Neuron (in vitro differentiated cells): ENCODE measurements around the gene PPIP5K2.

Source experiments
- H2AFZ ChIP-seq: one replicate; pipeline ENCODE4 v1.6.1; 2013; ENCODE audit warnings: low read depth, mild to moderate bottlenecking, inconsistent platforms, low read length, moderate library complexity
- H3K27me3 ChIP-seq: one replicate; pipeline ENCODE4 v1.6.1; 2013; ENCODE audit warnings: low read length; ENCODE audit not compliant: insufficient read depth
- H3K36me3 ChIP-seq: one replicate; pipeline ENCODE4 v1.6.1; 2013; ENCODE audit warnings: low read length; ENCODE audit not compliant: insufficient read depth
- H3K4me1 ChIP-seq: one replicate; pipeline ENCODE4 v1.6.1; 2013; ENCODE audit warnings: low read length; ENCODE audit not compliant: insufficient read depth
- H3K4me3 ChIP-seq: 2 replicates; pipeline ENCODE4 v1.5.1; 2013; ENCODE audit warnings: mild to moderate bottlenecking, low read length, moderate library complexity
- H3K9me3 ChIP-seq: one replicate; pipeline ENCODE4 v1.6.1; 2013; ENCODE audit warnings: low read length

The PPIP5K2 gene

DNA sequence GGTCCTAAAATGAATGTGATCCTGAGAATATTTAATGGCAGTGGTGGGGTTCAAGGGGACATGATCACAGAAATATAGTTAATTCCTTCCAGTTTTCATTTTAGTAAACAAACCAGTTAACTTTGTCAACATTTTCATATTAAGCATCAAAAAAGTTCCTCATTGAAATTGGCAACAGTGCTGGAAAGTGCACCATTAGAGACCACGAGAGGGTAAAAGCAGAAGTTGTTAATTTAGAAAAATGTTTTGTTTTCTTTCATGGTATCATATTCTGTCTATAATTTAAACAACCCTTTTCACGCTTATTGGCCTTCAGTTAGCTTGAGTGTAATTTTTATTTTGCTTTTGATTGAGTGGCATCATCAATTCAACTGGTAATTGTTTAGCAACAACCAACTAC is 12.0 kb upstream of the PPIP5K2 start:
- Histone ChIP-seq H3K4me1 (no peaks in the 10 kb centered on the region), H3K4me3 (no peak overlapping the region), H3K27me3 (no peaks in the 10 kb centered on the region), H3K36me3 (peaks cover 17% of the 10 kb centered on the region), H2AFZ (no peak overlapping the region), H3K9me3 (no peaks in the 10 kb centered on the region)

GRCh38 chr5:103109277-103109676 is 10.8 kb upstream of the PPIP5K2 start:
- H3K4me3 ChIP-seq: no peak overlapping the region
- H3K9me3 ChIP-seq: no peaks in the 10 kb centered on the region
- no peaks in the 10 kb centered on the region for H3K4me1 ChIP-seq
- no peak overlapping the region for H2AFZ ChIP-seq
- no peaks in the 10 kb centered on the region for H3K27me3 ChIP-seq
- H3K36me3 ChIP-seq: peaks cover 10% of the 10 kb centered on the region

- Histone ChIP-seq H2AFZ (no peak overlapping the region), H3K4me3 (no peak overlapping the region), H3K27me3 (no peaks in the 10 kb centered on the region), H3K9me3 (no peaks in the 10 kb centered on the region), H3K4me1 (no peaks in the 10 kb centered on the region), H3K36me3 (peaks cover 6% of the 10 kb centered on the region)
Measured at GRCh38 chr5:103110403-103110802, 9.7 kb upstream of the PPIP5K2 start.

DNA sequence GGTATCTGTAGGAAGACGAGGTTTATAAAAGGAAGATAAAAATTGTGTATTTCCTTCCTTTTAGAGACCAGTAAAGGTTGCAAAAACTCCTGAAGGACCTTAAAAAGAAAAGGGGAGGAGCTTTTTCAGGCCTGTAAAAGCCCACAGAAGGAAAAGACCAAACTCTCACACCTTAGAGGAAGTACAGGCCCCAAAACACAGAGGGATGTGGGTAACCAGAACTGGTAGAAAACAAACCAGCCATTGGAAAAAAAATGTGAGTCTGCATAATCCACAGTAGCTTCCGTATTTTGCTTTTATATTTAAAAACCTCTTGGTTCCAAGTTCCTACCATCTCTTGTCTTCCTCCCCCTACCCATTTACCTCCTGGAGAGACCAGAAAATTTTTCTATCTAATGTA is 8.6 kb upstream of the PPIP5K2 start:
- Histone ChIP-seq H3K27me3 (no peaks in the 10 kb centered on the region), H3K9me3 (no peaks in the 10 kb centered on the region), H3K4me3 (no peak overlapping the region), H3K36me3 (peaks cover 6% of the 10 kb centered on the region), H2AFZ (no peak overlapping the region), H3K4me1 (no peaks in the 10 kb centered on the region)

DNA sequence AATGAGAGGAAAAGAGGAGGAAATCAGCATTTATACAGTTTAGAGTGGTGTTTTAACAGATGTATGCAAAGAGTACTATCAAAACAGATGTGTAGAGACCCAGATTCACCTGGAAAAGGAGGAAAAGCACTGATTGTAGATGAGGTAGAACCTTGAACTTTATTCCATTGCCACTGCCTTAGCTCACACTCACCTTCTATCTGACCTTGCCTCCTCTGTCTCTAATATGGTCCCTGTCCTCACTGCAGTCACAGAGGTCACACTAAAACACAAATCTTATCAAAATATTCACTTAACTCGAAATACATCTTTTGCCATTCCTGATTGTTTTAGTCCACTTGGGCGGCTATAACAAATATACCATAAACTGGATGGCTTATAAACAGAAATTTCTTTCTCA is 7.2 kb upstream of the PPIP5K2 start:
- no peak overlapping the region for H3K4me3 ChIP-seq
- no peak overlapping the region for H2AFZ ChIP-seq
- H3K27me3 ChIP-seq: no peaks in the 10 kb centered on the region
- peaks cover 3% of the 10 kb centered on the region for H3K36me3 ChIP-seq
- no peaks in the 10 kb centered on the region for H3K9me3 ChIP-seq
- H3K4me1 ChIP-seq: peaks cover 3% of the 10 kb centered on the region

GRCh38 chr5:103114440-103114839 is 5.7 kb upstream of the PPIP5K2 start:
- Histone ChIP-seq H3K4me3 (no peak overlapping the region), H3K36me3 (no peaks in the 10 kb centered on the region), H3K9me3 (no peaks in the 10 kb centered on the region), H3K4me1 (peaks cover 10% of the 10 kb centered on the region), H3K27me3 (no peaks in the 10 kb centered on the region), H2AFZ (no peak overlapping the region)

- no peaks in the 10 kb centered on the region for H3K9me3 ChIP-seq
- no peaks in the 10 kb centered on the region for H3K27me3 ChIP-seq
- no peak overlapping the region for H3K4me3 ChIP-seq
Measured at GRCh38 chr5:103117471-103117991, 2.6 kb upstream of the PPIP5K2 start.

GRCh38 chr5:103119070-103119764 is 884 bp upstream of the PPIP5K2 start:
- Histone ChIP-seq H3K27me3 (no peaks in the 10 kb centered on the region), H3K36me3 (peaks cover 3% of the 10 kb centered on the region), H2AFZ (peak overlapping the region; percentile 73)

More at GRCh38 chr5:103117471-103117991, 2.6 kb upstream of the PPIP5K2 start:
- H2AFZ ChIP-seq: no peak overlapping the region
- peaks cover 19% of the 10 kb centered on the region for H3K4me1 ChIP-seq
- H3K36me3 ChIP-seq: no peaks in the 10 kb centered on the region

DNA sequence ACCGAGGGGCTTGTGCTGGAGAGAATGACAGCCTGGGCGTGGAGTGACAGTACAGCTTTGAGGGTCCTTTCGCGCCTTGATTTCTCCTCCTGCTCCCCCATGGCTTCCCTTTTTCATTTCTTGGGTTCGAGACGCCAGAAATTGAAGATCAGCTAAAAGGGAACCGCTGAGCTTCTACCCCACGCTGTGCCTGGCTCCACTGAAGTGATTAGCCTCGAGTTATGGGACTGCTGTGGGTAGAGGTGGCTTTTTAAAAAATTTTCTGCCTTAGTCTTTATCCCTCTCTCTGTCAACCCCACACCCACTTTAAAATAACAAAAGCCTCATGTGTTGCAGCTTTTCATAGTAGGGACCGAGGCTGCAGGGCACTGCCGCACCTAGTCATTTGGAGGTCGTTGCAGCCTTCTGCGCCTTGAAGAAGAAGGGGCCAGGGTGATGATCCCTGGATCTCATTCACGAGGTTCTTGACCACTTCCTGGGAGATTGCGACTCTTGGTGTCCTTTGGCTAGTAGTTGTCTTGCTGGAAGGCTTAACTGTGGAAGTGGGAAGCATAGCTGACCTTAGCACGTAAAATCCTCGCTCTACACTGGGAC is 603 bp downstream of the PPIP5K2 start:
- Histone ChIP-seq H3K4me1 (peaks cover 23% of the 10 kb centered on the region), H3K36me3 (peaks cover 3% of the 10 kb centered on the region), H3K9me3 (no peaks in the 10 kb centered on the region), H2AFZ (peak overlapping the region; percentile 33), H3K27me3 (no peaks in the 10 kb centered on the region), H3K4me3 (peak overlapping the region; percentile 80)

More at GRCh38 chr5:103119070-103119764, 884 bp upstream of the PPIP5K2 start:
- no peaks in the 10 kb centered on the region for H3K9me3 ChIP-seq
- H3K4me3 ChIP-seq: peak overlapping the region; percentile 80
- peaks cover 23% of the 10 kb centered on the region for H3K4me1 ChIP-seq

DNA sequence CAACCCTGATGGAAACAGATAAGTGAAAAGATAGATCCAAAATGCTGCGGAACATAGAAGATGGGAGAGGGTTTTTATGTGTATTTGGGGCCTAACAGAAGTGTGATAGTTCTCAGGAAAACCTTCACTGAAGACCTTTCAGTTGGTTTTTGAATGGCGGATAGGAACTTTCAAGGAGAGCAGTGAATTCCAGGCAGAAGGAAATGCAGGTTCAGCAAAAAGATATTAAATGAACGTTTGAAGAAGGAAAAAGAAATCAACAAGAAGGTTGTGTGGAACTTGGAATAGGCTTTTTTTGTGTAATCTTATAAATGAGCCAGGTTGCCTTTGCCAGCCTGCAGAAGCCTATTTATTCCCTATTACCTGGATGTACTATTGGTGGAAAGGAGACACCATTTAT is 2.1 kb downstream of the PPIP5K2 start:
- Histone ChIP-seq H3K27me3 (no peaks in the 10 kb centered on the region), H3K9me3 (no peaks in the 10 kb centered on the region), H3K4me3 (peak overlapping the region; percentile 80), H3K4me1 (peaks cover 23% of the 10 kb centered on the region), H2AFZ (no peak overlapping the region), H3K36me3 (peaks cover 3% of the 10 kb centered on the region)

DNA sequence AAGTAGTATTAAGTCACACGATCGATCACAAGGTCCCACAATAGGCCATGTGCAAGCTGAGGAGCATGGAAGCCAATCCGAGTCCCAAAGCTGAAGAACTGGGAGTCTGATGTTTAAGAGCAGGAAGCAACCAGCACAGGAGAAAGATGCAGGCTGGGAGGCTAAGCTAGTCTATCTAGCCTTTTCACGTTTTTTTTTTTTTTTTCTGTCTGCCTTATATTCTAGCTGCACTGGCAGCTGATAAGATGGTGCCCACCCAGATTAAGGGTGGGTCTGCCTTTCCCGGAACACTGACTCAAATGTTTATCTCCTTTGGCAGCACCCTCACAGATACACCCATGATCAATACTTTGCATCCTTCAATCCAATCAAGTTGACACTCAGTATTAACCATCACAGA is 6.5 kb downstream of the PPIP5K2 start:
- H3K27me3 ChIP-seq: no peaks in the 10 kb centered on the region
- H3K9me3 ChIP-seq: no peaks in the 10 kb centered on the region
- H3K4me3 ChIP-seq: no peak overlapping the region
- H2AFZ ChIP-seq: no peak overlapping the region
- peaks cover 8% of the 10 kb centered on the region for H3K36me3 ChIP-seq
- peaks cover 13% of the 10 kb centered on the region for H3K4me1 ChIP-seq

DNA sequence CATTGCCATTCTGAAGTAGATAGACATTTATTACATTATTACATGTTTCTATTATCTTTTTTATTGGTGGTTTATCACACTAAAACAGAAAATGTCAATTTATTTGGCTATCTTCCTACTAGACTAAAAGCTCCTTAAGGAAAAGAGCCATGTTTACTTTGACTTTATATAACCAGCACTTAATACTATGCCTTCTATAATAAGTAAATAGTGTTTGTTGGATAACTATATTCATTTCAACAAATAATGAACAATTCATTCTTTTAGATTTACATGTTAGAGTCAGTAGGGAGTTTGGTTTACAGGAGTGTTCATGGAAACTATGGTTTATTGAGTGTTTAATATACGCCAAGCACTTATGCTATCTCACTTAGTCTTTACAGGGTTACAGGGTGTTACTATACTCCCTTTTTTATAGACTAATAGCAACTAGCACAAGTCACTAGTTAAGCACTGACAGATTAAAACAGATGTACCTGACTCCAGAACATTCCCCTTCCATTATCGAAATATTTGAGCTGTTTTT is 7.3 kb downstream of the PPIP5K2 start:
- Histone ChIP-seq H3K27me3 (no peaks in the 10 kb centered on the region), H2AFZ (no peak overlapping the region), H3K9me3 (no peaks in the 10 kb centered on the region), H3K4me3 (no peak overlapping the region), H3K4me1 (peaks cover 5% of the 10 kb centered on the region), H3K36me3 (peaks cover 8% of the 10 kb centered on the region)

- Histone ChIP-seq H3K9me3 (no peaks in the 10 kb centered on the region), H3K4me3 (no peak overlapping the region)
Measured at GRCh38 chr5:103128202-103128601, 8.1 kb downstream of the PPIP5K2 start.

More at GRCh38 chr5:103128202-103128601, 8.1 kb downstream of the PPIP5K2 start:
- H3K27me3 ChIP-seq: no peaks in the 10 kb centered on the region
- no peak overlapping the region for H2AFZ ChIP-seq
- H3K4me1 ChIP-seq: no peaks in the 10 kb centered on the region
- H3K36me3 ChIP-seq: peaks cover 9% of the 10 kb centered on the region
